ENCODE results near the gene LRFN4.

The LRFN4 gene

GRCh38 chr11:66866007-66866406 is 9.1 kb downstream of the LRFN4 start:
- TF ChIP-seq POU6F1 (CRISPR knock-in tag; IDR thresholded peaks at IDR 0.05; ENCODE audit: borderline replicate concordance, low read depth) (no peak), ZNF70 (CRISPR knock-in tag; IDR thresholded peaks at IDR 0.05) (no peak), ZC3H10 (CRISPR knock-in tag; IDR thresholded peaks at IDR 0.05) (no peak), CSRNP3 (CRISPR knock-in tag; IDR thresholded peaks at IDR 0.05) (no peak), ZNF565 (CRISPR knock-in tag; conservative IDR thresholded peaks at IDR 0.05; ENCODE audit: low read depth) (no peak)
- no peak for ATAC-seq

- ATAC-seq = no peak
- TF ChIP-seq CREB5 (CRISPR knock-in tag; IDR thresholded peaks at IDR 0.05; ENCODE audit: low read depth) (no peak), TOX (CRISPR knock-in tag; IDR thresholded peaks at IDR 0.05; ENCODE audit: borderline replicate concordance) (no peak), ZNF70 (CRISPR knock-in tag; IDR thresholded peaks at IDR 0.05) (no peak), RARB (CRISPR knock-in tag; IDR thresholded peaks at IDR 0.05) (no peak), ZC3H10 (CRISPR knock-in tag; IDR thresholded peaks at IDR 0.05) (no peak), ARNTL (CRISPR knock-in tag; IDR thresholded peaks at IDR 0.05; ENCODE audit: borderline replicate concordance, low read depth) (no peak), BACH2 (CRISPR knock-in tag; IDR thresholded peaks at IDR 0.05; ENCODE audit: borderline replicate concordance) (no peak), CSDC2 (CRISPR knock-in tag; IDR thresholded peaks at IDR 0.05) (no peak), ZNF565 (CRISPR knock-in tag; conservative IDR thresholded peaks at IDR 0.05; ENCODE audit: low read depth) (no peak), ZFP3 (CRISPR knock-in tag; IDR thresholded peaks at IDR 0.05) (no peak), ZNF8 (CRISPR knock-in tag; IDR thresholded peaks at IDR 0.05) (no peak), POU6F1 (CRISPR knock-in tag; IDR thresholded peaks at IDR 0.05; ENCODE audit: borderline replicate concordance, low read depth) (no peak), TCF4 (CRISPR knock-in tag; IDR thresholded peaks at IDR 0.05; ENCODE audit: borderline replicate concordance) (no peak)
Measured at GRCh38 chr11:66866511-66866986, 9.7 kb downstream of the LRFN4 start.

- no peak for TF ChIP-seq BACH2 (CRISPR knock-in tag; IDR thresholded peaks at IDR 0.05; ENCODE audit: borderline replicate concordance)
- no peak for TF ChIP-seq POU6F1 (CRISPR knock-in tag; IDR thresholded peaks at IDR 0.05; ENCODE audit: borderline replicate concordance, low read depth)
- TF ChIP-seq ZC3H10 (CRISPR knock-in tag; IDR thresholded peaks at IDR 0.05) = no peak
- no peak for TF ChIP-seq GLIS3 (CRISPR knock-in tag; IDR thresholded peaks at IDR 0.05)
- TF ChIP-seq ZFP3 (CRISPR knock-in tag; IDR thresholded peaks at IDR 0.05) = no peak
- ATAC-seq = no peak
Measured at GRCh38 chr11:66867425-66868040, 10.7 kb downstream of the LRFN4 start.

- TF ChIP-seq RARB (CRISPR knock-in tag; IDR thresholded peaks at IDR 0.05) (no peak), ZNF70 (CRISPR knock-in tag; IDR thresholded peaks at IDR 0.05) (no peak), ZNF565 (CRISPR knock-in tag; conservative IDR thresholded peaks at IDR 0.05; ENCODE audit: low read depth) (no peak), ESRRG (CRISPR knock-in tag; IDR thresholded peaks at IDR 0.05) (no peak), ISL1 (CRISPR knock-in tag; IDR thresholded peaks at IDR 0.05) (no peak)
- no peak for ATAC-seq
Measured at GRCh38 chr11:66868082-66868725, 11.3 kb downstream of the LRFN4 start.

Measured in SK-N-SH treated with all-trans-retinoic acid at 6 μM for 48 hours (cell line).